GM23338 (cell line): ENCODE measurements around the gene CYBA.

Experiments used
- EZH2 ChIP-seq: fragments of 200-600 bp; sonication (generic); IDR thresholded peaks from one replicate; pipeline ENCODE4 v1.8.0; 2017; ENCODE audit warnings: antibody characterized with exemption, mild to moderate bottlenecking, low read depth; ENCODE audit not compliant: unreplicated experiment
- EZH2phosphoT487 ChIP-seq: fragments of 200-600 bp; sonication (generic); IDR thresholded peaks from one replicate; pipeline ENCODE4 v1.8.1; 2018; ENCODE audit warnings: antibody characterized with exemption; ENCODE audit not compliant: unreplicated experiment
- REST ChIP-seq: IDR thresholded peaks from one replicate; pipeline ENCODE4 v1.6.1; 2018; ENCODE audit warnings: antibody characterized with exemption; ENCODE audit not compliant: unreplicated experiment
- TF ChIP-seq, protein P1 (sequence below), 2 experiments: fragments of 200-600 bp in 1 of 2; sonication (generic) in 1 of 2; conservative IDR thresholded peaks; 2 replicates each; pipeline versions ENCODE4 v1.5.1 to v1.6.1; 2016 to 2017; ENCODE audit warnings: antibody characterized with exemption in 2 of 2, low read depth in 2 of 2, mild to moderate bottlenecking in 2 of 2, moderate library complexity in 1 of 2

DNA sequence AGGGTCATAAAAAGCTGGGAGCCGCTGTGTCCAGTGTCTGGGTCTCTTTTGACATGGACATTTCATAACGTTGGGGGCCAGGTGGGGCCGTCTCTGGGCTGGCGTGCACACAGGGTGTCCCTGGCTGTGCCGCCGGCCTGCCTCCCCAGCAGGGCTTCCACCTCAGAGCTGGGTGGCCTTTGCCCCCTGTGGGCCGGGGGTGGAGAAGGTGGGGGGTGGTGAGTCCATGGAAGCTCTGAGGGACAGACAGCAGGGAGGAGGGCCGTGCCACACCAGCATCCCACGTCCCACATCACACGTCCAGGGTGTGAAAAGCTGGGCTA is 36.4 kb upstream of the CYBA start:
- no peak for TF ChIP-seq EZH2phosphoT487
- TF ChIP-seq, protein P1, sequence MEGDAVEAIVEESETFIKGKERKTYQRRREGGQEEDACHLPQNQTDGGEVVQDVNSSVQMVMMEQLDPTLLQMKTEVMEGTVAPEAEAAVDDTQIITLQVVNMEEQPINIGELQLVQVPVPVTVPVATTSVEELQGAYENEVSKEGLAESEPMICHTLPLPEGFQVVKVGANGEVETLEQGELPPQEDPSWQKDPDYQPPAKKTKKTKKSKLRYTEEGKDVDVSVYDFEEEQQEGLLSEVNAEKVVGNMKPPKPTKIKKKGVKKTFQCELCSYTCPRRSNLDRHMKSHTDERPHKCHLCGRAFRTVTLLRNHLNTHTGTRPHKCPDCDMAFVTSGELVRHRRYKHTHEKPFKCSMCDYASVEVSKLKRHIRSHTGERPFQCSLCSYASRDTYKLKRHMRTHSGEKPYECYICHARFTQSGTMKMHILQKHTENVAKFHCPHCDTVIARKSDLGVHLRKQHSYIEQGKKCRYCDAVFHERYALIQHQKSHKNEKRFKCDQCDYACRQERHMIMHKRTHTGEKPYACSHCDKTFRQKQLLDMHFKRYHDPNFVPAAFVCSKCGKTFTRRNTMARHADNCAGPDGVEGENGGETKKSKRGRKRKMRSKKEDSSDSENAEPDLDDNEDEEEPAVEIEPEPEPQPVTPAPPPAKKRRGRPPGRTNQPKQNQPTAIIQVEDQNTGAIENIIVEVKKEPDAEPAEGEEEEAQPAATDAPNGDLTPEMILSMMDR (conservative IDR thresholded peaks at IDR 0.05; ENCODE audit: low read depth in 2 of 2): no peak
- no peak for TF ChIP-seq EZH2
- TF ChIP-seq REST: no peak
